Measurements from ENCODE around the gene C5orf47.
A peak's percentile ranks its signal among the peaks of the same experiment; 100 is the strongest.
"Not testable (repeated sequence)": the region's sequence is repeated elsewhere in the genome, so short reads cannot be mapped to it uniquely, and the experiment has no call there.

Gene C5orf47

GRCh38 chr5:173969167-173970049 lies 19.6 kb upstream of the C5orf47 start:
- H3K27ac ChIP-seq, result peak overlapping the region; percentile 47
- DNase-seq (ENCODE audit: low read depth, low spot score), result peak; percentile 53

DNA sequence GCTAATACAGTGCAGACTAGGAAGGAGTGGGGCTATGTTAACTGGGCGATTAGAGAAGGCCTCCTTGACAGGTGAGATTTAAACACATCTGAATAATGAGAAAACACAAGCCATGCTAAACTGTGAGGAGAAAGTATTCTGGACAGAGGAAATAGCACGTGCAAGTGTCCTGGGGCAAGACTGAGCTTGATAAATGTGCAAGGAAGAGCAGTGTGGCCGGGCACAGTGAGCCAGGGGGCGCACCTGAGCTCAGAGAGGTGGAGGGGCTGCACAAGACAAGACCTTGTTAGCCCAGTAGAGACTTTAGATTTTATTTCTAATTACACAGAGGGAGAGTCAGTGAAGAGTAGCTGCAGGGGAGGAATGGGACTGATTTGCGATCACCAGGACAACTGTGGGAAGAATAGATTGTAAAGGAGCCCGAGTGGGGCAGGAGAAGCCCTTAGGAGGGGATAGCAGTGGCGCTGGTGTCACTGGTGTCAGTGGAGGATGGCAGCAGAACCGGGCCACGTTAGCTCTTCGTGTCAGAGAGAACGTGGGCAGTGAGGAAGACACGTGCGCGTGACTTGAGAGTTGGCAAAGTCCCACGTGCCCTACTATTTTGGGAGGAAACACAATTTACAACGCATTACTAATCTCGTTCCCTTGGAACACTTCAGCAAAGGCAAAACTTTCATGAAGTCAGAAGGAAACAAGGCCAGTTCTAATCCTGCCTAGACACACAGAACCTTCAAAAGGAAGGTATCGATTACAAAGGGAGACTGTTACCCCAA lies 17.9 kb upstream of the C5orf47 start:
- DNase-seq (ENCODE audit: low read depth, low spot score), result no peak
- H3K27ac ChIP-seq, result no peak overlapping the region

DNA sequence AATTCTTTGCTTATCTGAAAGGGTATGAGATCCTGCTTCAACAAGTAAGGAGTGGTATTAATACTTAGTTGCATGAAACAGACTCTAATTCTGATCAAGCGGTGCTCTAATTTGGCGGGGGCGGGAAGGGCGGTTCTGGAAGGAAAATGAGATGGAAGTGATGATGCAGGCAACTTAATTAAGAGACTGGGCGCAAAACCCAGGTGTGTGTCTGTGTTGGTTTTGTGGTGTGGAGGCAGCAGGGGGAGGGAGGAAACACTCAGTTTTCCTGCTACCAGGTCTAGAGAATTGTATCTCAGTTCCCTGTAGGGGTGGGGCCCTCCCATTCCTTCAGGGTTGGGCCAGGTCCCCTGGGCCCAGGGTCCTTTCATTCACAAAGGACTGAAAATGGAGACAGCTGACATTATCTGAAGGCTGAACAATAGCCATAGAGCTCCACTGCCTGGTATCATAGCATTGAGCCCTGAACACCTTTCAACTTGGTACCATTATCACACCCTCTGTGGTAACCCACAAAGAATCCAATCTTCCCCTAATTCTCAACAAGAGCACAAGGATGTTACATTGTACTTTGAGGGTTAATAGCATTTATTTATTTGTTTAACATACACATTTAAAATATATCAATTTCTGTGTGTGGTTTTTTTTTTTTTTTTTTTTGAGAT lies 17.2 kb upstream of the C5orf47 start:
- no peak overlapping the region for H3K27ac ChIP-seq
- DNase-seq (ENCODE audit: low read depth, low spot score), result no peak

DNA sequence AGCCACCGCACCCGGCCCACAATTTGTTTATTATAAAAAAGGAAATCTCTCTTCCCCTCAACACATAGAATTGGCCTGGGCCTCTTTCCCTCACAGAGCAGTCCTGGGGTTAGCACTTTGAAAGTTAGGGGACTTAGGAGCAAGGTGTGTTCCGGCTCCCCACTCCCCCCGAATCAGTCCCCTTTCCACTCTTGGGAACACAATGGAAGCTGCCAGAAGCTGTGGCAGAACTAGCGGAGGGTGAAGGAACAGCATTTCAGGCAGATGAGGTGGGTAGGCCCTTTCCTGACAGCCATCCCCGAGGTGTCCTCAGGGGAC lies 16.4 kb upstream of the C5orf47 start:
- DNase-seq (ENCODE audit: low read depth, low spot score), result no peak
- H3K27ac ChIP-seq, result no peak overlapping the region

DNA sequence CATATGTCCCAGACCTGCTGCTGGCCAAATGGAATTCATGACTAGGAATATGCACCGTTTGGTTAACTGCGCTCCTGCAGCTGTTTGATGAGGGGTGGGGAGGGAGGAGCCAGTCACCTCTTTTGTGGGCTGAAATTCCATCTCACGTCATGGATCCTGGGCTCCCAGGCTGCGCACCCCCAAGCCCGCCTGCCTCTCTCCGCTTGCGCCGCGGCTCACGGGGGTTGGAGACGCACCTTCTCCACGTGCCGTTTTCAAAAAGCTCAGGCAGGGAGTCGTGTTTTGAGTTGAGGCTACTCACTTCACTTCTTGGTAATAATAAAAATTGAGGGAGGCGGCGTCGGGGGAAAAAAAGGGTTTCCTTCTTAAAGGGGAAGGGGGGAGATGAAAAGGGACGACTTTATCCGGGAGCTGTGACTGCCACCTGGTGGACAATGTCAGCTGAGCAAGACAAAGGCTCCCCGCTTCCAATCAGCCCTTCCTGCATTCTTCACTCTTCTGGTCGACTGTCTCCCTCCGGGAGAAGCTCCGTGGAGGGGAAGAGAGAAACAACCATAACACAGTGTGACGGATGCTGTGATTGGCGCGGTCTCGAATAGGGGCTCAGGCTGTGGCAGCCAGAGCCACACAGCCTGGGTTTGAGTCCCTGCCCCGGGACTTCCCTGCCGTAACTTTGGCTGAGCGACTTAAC lies 15.9 kb upstream of the C5orf47 start:
- DNase-seq (ENCODE audit: low read depth, low spot score), result no peak
- H3K27ac ChIP-seq, result no peak overlapping the region

DNA sequence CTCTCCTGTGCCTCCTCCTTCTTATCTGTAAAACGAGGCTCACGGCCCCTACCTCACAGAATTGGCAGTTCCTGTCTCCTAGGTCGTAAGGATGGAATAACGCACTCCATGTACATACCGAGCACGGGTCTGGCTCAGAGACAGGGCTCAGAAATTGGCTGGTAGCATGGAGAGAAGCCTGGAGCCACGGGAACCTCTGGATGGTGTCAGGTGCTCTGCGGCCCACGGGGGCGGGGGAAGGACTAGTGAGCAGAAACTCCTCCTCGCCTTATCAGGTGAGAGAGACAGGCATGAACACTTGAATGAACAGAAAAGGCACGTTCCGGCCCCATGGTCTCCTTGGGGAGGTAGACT lies 15.4 kb upstream of the C5orf47 start:
- DNase-seq (ENCODE audit: low read depth, low spot score), result no peak
- no peak overlapping the region for H3K27ac ChIP-seq

DNA sequence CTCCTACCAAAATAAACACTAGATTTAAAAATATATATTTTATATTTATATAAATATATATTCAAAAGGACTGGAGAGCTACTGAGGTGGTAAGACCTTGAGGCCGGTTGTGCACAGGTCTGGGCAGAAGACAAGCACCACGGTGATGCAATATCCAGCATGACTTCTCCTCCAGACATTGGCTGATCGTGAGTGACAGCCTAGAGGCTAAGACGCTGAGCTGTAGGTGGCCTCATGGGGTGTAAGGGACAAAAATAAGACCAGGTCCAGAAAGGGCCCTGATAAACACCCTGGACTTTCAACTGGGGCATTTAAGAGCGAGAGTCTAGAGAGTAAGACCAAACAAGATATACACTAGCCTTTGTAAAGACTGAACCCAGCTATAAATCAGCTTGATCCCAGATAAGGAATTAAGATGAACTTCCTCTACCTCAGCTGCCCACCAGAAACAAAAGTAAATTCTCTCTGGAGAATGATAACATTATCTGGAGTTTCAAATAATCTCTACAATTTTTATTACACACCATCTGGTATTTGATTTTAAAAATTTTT lies 14.2 kb upstream of the C5orf47 start:
- no peak for DNase-seq (ENCODE audit: low read depth, low spot score)
- no peak overlapping the region for H3K27ac ChIP-seq

DNA sequence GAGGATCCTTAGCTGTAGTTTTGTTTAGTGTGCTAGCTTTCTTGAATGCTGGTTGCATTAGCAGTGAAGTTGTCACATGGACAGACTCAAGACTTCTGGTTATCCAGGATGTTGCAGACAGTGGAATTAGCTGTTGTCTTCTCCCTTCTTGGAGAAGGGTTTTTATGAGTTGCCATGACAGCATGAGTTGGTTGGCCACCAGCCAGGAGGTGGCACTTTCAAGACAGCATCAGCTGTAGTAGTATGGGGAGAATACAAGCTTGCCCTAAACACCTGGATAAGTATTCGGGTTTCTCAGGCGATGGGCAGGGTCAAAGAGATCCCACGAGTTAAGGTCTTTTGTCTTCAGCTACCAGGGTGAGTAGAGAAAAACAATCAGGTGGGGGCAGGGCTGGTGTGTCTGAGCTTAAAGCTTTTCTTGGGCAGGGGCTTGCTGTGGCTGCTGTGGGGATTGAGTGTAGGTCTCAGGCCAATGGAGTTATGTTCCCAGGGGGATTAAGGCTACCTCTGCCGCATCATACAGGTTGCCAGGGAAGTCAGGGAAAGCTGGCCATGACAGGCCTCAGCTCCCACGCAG lies 7.7 kb upstream of the C5orf47 start:
- H3K27ac ChIP-seq, result no peak overlapping the region

DNA sequence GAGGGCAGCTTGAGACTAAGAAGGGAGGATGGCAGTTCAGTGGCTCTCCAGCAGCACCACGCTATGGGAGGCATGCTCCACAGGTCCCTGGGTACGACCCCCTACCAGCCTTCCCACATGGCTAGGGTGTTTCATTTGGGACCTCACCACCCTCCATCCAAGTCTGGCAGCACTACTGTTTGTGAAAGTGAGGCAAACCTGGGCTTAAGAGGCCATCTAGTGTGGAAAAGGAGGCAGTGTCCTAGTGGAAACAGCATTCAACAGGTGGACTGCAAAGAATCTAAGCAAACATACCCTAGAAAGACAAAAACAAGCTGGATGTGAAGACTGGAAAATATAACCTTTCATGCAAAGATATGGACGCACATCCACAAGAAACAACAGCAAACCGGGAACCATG lies 4.8 kb upstream of the C5orf47 start:
- no peak for DNase-seq (ENCODE audit: low read depth, low spot score)
- H3K27ac ChIP-seq, result no peak overlapping the region

More for the DNA sequence above, 7.7 kb upstream of the C5orf47 start:
- no peak for DNase-seq (ENCODE audit: low read depth, low spot score)

DNA sequence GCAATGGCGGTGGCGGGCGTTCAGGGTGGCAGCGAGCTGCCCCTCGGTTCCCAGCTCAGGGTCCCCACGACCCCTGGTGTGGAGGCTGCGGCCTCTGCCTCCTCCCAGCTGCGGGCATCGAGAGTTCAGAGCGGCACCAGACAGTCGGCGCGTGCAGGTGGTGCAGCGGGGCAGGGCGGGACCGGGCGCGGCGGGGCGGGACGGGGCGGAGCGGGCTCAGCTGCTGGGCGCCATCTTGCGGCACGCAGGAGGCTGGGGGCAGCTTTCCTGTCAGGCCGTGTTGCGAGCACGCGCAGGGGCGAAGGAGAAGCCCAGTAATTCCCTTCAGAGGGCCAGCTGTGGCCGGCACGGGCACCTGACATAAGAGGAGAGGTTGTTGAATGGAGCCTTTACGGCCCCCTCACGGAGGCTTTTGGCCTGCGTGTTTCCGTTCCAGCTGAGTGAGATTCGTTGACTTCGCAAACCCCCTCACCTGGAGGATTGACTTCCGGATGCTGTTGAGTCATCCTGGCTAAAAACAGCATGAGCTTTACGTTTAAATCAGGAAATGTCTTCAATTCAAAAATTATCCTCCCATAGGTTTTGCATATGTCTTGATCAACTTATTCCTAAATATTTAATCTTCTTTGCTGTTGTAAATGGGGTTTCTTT lies 587 bp downstream of the C5orf47 start:
- DNase-seq (ENCODE audit: low read depth, low spot score), result no peak

GRCh38 chr5:173997331-173997730 lies 8.4 kb downstream of the C5orf47 start:
- no peak for DNase-seq (ENCODE audit: low read depth, low spot score)
- no peak overlapping the region for H3K27ac ChIP-seq

More for the DNA sequence above, 587 bp downstream of the C5orf47 start:
- no peak overlapping the region for H3K27ac ChIP-seq

GRCh38 chr5:173998531-173998930 lies 9.6 kb downstream of the C5orf47 start:
- no peak for DNase-seq (ENCODE audit: low read depth, low spot score)
- no peak overlapping the region for H3K27ac ChIP-seq

GRCh38 chr5:174000076-174000475 lies 11.1 kb downstream of the C5orf47 start:
- DNase-seq (ENCODE audit: low read depth, low spot score), result no peak
- no peak overlapping the region for H3K27ac ChIP-seq

DNA sequence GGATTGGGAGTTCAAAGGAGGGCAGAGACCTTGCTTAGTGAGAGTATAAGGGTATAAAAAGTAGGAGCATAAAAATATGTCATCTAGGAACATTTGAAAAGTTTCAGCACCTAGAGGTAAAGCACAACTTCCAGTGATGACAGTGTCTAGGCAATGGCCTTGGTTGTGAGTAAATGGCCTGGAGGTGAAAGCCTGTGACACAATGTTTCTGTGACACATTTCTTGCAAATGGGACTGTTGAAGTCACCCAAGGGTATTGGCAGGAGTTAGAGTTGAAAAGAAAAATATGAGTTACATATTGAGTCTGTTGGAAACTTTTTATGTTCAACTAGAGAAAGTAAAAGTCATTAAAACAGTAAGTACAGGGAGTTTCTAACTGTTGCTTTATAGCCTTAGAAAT lies 14.8 kb downstream of the C5orf47 start:
- DNase-seq (ENCODE audit: low read depth, low spot score), result no peak
- H3K27ac ChIP-seq, result no peak overlapping the region

DNA sequence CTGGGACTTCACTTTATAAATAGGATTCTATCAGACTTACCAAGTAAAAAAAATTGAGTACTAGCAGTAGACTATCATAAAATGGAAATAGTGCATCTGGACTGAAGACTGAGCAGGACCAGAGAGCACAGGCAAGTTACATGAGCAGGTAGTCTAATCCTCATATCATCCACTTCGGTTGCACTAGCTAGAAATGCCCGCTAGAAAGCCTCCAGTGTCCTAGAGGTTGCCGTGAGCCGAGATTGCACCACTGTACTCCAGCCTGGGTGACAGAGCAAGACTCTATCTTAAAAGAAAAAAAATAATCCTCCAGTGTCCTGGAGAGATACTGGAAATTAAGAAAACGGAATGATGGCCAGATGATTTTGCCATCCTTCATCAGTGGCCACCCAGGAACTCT lies 20.0 kb downstream of the C5orf47 start:
- H3K27ac ChIP-seq, result no peak overlapping the region
- DNase-seq (ENCODE audit: low read depth, low spot score), result no peak

- DNase-seq (ENCODE audit: low read depth, low spot score), result no peak
Observed at GRCh38 chr5:174010365-174010764, 21.4 kb downstream of the C5orf47 start.

DNA sequence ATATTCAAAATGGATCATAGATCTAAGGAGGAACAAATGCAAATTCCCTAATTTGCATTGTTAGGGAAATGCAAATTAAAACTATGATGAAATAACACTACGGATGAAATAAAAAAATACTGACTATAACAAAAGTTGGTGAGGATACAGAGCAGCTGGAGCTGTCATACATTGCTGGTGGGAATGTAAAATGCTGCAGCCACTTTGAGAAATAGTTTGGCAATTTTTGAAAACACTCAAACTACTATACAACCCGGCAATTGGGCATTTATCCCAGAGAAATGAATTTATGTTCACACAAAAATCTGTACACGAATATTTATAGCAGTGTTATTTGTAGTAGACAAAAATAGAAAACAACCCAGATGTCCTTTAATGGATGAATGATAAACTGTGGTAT lies 22.5 kb downstream of the C5orf47 start:
- no peak for DNase-seq (ENCODE audit: low read depth, low spot score)
- no peak overlapping the region for H3K27ac ChIP-seq

More at GRCh38 chr5:174010365-174010764, 21.4 kb downstream of the C5orf47 start:
- H3K27ac ChIP-seq, result no peak overlapping the region

DNA sequence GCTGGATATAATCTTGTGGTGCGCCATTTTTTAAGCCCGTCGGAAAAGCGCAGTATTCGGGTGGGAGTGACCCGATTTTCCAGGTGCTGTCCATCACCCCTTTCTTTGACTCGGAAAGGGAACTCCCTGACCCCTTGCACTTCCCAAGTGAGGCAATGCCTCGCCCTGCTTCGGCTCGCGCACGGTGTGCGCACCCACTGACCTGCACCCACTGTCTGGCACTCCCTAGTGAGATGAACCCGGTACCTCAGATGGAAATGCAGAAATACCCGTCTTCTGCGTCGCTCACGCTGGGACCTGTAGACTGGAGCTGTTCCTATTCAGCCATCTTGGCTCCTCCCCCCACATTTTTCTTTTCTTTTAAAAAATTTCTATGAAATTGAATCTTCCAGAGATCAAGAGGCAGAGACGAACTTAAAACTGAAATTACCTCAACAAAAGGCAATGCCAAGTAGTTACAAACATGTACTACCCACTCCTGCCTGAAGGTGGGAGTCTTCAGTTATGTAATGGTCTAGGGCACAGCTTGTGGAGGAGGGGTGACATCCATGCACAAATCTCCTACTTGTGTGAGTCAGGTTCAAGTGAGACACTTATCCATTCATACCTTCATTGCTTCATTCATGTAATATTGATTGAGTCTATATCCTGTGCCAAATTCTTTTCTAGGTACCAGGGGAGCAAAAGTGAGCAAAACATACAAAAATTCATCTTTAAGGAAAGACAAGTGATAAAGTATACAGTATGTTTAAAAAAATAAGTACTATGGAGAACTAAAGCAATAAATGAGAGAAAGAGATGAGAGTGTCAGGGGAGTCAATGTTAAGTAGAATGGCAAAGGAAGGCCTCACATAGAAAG lies 31.3 kb downstream of the C5orf47 start:
- peak; percentile 31 for DNase-seq (ENCODE audit: low read depth, low spot score)

DNA sequence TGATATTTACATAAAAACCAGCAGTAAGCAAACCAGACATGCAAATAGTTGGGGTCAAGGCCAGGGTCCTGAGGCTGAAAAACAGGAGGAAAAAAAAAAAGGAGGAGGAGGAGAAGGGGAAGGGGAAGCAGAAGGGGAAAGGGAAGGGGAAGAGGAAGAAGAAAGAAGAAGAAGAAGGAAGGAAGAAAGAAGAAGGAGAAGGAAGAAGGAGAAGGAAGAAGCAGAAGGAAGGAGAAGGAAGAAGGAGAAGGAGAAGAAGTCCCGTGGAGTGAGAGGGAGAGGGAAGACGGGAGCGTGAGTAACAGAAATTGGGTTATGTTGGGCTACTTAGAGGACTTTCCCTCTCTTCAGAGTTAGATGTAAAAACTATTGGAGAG lies 31.9 kb downstream of the C5orf47 start:
- H3K27ac ChIP-seq, result no peak overlapping the region
- DNase-seq (ENCODE audit: low read depth, low spot score), result no peak

More for the DNA sequence above, 31.3 kb downstream of the C5orf47 start:
- not testable (repeated sequence) for H3K27ac ChIP-seq

Data from epithelial cell of prostate (primary cell).